Thyroid gland (tissue), 4 donors: Measurements from ENCODE around the gene NISCH.

Experiments used
- POLR2A ChIP-seq, 2 donors: fragments of 450-650 bp; IDR thresholded peaks; one replicate each; pipeline ENCODE4 v1.6.1; 2017; ENCODE audit warnings: antibody characterized with exemption in 2 of 2, mild to moderate bottlenecking in 2 of 2, moderate library complexity in 1 of 2
- TF ChIP-seq, protein P1 (sequence below), 6 experiments: fragments of 200-600 bp in 3 of 6; fragments of 450-650 bp in 3 of 6; sonication (generic) in 3 of 6; IDR thresholded peaks; one replicate each; pipeline ENCODE4 v1.5.1; 2016 to 2019; ENCODE audit warnings: antibody characterized with exemption in 6 of 6, mild to moderate bottlenecking in 2 of 6, inconsistent platforms in 1 of 6, moderate library complexity in 1 of 6

GRCh38 chr3:52406791-52407510 is 48.5 kb upstream of the NISCH start:
- TF ChIP-seq, protein P1, sequence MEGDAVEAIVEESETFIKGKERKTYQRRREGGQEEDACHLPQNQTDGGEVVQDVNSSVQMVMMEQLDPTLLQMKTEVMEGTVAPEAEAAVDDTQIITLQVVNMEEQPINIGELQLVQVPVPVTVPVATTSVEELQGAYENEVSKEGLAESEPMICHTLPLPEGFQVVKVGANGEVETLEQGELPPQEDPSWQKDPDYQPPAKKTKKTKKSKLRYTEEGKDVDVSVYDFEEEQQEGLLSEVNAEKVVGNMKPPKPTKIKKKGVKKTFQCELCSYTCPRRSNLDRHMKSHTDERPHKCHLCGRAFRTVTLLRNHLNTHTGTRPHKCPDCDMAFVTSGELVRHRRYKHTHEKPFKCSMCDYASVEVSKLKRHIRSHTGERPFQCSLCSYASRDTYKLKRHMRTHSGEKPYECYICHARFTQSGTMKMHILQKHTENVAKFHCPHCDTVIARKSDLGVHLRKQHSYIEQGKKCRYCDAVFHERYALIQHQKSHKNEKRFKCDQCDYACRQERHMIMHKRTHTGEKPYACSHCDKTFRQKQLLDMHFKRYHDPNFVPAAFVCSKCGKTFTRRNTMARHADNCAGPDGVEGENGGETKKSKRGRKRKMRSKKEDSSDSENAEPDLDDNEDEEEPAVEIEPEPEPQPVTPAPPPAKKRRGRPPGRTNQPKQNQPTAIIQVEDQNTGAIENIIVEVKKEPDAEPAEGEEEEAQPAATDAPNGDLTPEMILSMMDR (IDR thresholded peaks at IDR 0.05) = no peak
- no peak for TF ChIP-seq POLR2A (IDR thresholded peaks at IDR 0.05)
